HG02763 (cell line): ENCODE data around the gene CDH4.

Experiments
- ATAC-seq: cut with Tn5 transposase; IDR thresholded peaks from one replicate; pipeline ENCODE4 v1.9.1; 2021; ENCODE audit warnings: mild to moderate bottlenecking, moderate library complexity; ENCODE audit not compliant: unreplicated experiment

CDH4 gene

DNA sequence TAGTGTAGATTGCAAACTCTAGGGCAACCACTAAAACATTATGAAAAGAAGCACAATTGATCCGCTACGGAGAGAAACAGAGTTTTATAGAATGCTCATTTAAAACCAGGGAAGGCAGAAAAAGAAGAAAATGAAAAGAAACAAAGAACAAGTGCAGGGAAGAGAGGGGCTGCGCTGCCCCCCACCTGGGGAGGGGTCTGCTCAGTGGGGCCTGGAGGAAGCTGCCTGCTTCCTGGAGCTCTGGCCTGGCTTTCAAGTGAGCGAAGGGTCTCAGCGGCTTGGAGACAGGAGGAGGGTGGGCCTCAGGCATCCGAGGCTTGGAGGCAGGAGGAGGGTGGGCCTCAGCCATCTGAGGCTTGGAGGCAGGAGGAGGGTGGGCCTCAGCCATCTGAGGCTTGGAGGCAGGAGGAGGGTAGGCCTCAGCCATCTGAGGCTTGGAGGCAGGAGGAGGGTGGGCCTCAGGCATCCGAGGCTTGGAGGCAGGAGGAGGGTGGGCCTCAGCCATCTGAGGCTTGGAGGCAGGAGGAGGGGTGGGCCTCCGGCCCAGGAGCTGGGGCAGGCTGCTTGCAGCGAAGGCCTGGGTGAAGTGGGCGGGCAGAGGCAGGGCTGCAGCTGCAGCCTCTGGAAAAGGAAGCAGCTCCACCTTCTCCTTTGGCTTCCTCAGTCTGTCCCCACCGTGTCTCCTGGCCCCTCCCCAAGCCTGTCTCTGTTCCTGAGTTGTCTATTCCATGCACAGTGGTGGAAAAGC, 407.4 kb downstream of the CDH4 start:
- ATAC-seq, result no peak

DNA sequence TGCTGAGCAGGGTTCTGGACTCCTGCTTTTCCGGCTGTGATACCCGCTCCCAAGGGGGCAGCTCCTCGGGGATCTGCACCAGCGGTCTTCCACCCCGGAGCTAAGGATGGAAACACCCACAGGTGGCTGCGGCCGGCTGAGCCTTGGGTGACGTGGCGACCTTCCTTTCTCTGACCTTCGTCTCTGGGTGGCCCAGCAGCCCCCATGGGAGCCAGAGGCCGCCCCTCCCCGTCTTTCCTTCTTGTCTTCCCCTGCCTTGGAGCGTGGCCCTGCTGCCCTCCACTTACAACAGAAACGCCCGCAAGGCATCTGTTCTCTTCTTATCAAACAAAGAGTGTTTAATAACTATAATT, 407.9 kb downstream of the CDH4 start:
- ATAC-seq, result no peak

GRCh38 chr20:61660559-61660958, 408.5 kb downstream of the CDH4 start:
- ATAC-seq, result no peak

DNA sequence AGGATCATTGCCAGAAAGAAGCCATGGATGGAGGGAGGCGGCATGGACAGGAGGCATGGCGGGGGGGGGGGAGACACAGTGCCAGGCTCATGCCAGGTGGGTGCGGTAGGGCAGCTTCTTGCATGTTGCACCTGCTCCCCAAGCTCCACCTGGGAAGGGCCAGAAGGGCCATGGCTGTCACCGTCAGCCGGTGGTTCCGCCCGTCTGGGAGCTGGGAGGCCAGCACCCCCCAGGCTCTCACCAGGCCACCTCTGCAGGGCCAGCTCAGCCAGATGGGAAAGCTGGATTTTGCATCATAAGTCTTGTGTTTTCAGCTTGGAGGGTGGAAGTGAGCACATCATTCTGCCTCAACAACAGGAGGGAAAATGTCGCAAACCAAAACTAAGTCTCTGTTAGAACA, 409.0 kb downstream of the CDH4 start:
- no peak for ATAC-seq

DNA sequence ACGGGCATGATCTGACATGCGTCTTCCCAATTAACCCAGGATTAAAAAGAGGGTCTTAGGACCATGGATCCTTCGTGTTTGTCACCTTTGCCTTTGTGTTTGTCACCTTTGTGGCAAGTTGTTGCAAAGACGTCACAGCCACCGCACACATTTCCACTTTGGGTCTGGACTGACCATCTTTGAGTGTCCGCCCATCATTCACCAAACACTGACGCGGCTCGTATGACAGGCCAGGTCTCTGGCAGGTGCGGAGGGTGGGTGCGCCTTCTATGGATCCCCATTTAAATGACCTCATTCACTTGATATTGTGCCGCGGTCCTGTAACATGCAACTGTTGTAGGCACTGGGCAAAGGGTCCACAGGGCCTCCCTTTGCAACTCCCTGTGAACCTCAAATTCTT, 409.5 kb downstream of the CDH4 start:
- ATAC-seq, result no peak

DNA sequence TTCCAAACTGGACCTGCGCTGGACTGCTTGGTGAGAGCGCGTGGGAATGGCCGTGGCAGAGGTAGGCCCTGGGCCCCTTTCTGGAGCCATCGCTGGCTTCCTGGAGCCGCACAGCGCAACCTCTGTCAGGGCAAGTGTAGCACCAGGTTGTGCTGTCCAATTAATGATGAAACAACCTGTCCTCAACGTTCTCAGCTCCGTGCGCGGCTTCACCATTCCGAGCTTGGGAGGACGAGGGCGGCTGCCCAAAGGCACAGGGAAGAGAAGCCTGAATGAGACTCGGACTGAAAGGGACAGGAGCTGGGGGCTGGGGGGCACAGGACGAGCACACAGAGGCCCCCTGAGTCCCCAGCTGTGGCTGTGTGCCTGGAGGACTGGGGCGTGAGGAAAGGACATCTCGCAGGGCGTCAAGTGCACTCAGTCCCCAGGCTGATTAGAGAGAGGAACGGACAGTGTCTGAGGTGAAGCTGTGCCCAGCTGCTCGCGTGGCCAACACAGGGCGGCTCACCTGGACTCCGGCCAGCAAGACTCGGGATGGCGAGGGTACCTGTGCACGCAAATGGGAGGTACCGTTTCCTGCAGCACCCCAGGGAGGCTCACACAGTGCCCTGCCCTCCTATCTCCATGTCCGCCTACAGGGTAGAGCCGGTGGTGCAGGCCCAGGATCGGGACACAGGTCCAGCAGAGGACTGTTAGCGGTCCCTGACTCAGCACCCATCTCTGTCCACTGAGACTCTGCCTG, 410.3 kb downstream of the CDH4 start:
- ATAC-seq, result no peak

GRCh38 chr20:61662968-61663331, 410.9 kb downstream of the CDH4 start:
- ATAC-seq, result no peak

GRCh38 chr20:61663521-61664425, 411.7 kb downstream of the CDH4 start:
- no peak for ATAC-seq

DNA sequence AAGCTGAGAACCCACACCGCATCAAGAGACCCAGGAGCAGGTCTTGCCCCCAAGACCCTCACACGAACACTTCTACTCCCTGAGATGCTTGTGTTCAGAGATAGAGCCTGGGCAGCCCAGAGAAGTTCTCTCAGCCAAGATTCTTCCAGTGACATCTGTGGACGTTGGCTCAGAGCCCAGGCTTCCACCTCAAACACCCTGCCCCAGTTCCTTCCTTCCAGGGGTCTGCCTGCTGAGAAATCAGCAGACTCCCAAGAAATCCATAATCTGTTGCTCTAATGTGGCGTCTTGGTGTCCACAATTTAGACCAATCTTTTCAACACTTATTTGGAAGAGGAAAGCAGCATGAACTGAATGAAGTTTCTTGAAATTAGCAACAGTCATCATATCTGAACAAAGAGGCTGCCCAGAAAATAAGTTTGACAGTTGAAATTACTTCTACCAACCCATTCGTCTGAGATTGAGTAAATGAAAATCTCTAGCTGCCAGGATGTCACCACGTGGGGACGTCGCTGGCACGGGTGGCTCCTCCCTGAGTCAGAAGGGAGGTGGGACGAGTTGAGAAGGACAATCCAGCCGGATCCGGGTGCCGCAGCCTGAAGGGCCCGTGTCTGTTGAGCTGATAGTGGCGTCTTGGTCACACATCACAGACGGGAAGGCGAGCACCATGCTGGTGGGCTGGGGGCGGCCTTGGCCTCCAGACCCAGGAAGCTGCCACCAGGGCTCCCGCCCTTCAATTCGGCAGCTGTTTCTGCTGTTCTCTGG, 412.7 kb downstream of the CDH4 start:
- no peak for ATAC-seq

- ATAC-seq, result no peak
These were observed 413.7 kb downstream of the CDH4 start for GRCh38 chr20:61665528-61666470.

GRCh38 chr20:61666471-61666832, 414.4 kb downstream of the CDH4 start:
- ATAC-seq, result no peak

DNA sequence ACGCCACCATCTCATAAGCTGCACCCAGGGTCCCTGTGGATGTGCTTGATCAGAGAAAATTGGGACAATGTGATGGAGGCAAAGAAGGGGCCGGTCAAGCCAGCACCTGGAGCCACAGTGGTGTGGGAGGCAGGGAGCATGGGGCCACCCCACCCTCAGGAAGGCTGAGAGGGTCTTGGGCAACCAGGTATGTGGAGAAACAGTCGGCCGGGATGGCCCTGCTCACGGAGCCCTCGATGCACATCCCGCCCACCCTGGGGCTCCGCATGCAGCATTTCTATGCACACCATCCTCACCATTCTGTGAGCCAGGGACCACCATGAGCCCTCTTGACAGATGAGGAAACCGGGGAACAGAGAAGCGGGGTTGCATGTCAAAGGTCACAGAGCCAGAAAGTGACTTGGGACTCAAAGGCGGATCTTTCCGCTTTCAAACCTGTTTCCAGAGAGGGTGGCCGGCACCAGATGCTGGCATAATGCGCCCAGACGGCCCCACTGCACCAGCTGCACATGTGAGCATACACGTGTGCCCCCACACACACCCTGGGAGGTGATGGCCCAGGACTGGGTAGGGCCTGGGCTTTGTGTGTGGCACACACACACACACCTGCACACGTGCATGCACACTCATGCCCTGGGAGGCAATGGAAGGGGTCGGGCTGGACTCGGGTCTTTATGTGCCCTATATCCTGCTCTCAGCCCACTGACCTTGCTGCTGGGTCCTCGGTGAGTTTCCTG, 415.2 kb downstream of the CDH4 start:
- ATAC-seq, result no peak

- ATAC-seq, result no peak
These were observed 416.1 kb downstream of the CDH4 start for GRCh38 chr20:61668065-61668650.

- ATAC-seq, result no peak
These were observed 416.9 kb downstream of the CDH4 start for GRCh38 chr20:61668771-61669503.

DNA sequence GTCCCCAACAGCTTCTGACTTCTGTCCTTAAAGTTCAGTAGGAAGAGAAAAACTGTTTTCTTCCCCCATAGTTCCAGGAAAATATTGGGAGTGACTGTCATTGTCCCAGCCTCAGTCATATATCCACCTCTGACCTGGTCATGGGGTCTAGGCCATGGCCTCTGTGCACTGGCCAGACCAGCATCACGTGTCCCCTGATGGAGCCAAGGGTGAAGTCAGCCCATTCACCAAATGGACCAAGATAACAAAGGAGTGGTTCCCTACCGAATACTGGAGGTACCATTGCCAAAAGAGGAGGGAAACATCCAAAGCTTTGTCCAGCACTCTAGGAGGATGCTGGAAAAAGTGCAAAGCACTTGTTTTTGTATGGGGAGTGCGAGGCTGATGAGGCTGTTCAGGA, 418.2 kb downstream of the CDH4 start:
- ATAC-seq, result no peak

DNA sequence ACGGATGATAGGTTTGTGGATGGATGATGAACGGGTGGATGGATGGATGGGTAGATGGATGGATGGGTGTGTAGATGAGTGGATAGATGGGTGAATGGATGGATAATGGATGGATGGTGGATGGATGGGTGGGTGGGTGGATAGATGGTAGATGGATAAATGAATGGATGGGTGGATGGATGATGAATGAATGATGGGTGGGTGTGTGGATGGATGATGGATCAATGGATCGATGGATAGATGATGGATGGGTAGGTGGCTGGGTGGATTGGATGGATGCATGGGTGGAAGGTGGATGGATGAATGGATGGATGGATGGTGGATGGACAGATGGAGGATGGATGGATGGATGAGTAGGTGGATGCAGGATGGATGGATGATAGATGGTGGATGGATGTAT, 419.5 kb downstream of the CDH4 start:
- ATAC-seq, result no peak

DNA sequence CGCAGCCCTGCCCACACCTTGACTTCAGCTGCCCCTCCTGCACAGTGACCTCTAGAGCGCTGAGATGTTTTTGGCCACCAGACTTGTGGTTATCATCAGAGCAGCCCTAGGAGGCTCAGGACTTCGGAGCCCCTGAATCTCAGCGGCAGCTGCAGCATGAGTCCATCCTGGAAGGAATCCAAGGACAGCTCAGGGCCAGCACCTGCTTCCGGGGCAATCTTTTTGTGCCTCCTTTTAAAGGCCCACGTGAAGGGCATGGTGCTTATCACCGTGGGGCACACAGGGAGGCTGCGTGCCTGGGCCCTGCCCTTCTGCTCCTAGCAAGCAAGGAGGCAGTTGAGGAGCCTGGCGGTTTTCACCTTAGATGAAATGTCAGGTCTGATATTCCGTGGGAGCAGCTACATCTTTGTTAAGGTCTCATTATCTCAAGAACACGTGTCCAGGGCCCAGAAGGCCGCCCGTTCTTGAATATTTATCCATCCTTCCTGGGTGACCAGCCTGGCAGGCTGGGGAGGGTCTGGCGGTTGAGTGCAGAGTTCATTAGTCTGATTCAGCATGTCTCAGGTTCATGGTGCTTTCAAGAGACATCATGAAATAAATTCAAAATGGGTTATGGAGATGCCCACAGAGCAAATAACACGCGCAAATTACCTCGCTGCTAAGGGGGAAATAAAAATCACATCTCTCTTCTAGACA, 421.2 kb downstream of the CDH4 start:
- no peak for ATAC-seq

GRCh38 chr20:61674121-61674520, 422.1 kb downstream of the CDH4 start:
- ATAC-seq, result no peak
